Activated B cell treated with CpG ODN at 0.5 μM for 24 hours (primary cell): ENCODE data around the gene GIT1. TPM values are rescaled to one million over a fixed set of nuclear protein-coding genes. Genes with fewer than 3 reads are reported as not detected.

Experiments used
- ATAC-seq: fragments of 200-7000 bp; cut with Tn5 transposase; one replicate; pipeline ENCODE4 v1.10.0; 2021; ENCODE audit warnings: low read depth, mild to moderate bottlenecking, moderate library complexity
- CTCF ChIA-PET: fragments of 350-600 bp; sonication (Branson Sonifier 250); formaldehyde crosslinking; loops from one replicate; lab custom pipeline; 2021; ENCODE audit warnings: antibody characterized with exemption; lab: Charles Lee
- POLR2A ChIA-PET: fragments of 350-600 bp; sonication (Branson Sonifier 250); formaldehyde crosslinking; loops from one replicate; lab custom pipeline; 2021; ENCODE audit warnings: antibody characterized with exemption; lab: Charles Lee
- DNase-seq: peaks from one replicate; pipeline ENCODE4 v3.0.0; 2022
- H3K27ac Mint-ChIP-seq: one replicate; pipeline ENCODE4 v1.8.0; 2020; ENCODE audit warnings: mixed read lengths
- H3K27me3 Mint-ChIP-seq: one replicate; pipeline ENCODE4 v1.8.0; 2021; ENCODE audit warnings: mixed read lengths
- H3K36me3 Mint-ChIP-seq: one replicate; pipeline ENCODE4 v1.8.0; 2021; ENCODE audit warnings: low read depth, mixed read lengths
- H3K4me1 Mint-ChIP-seq: one replicate; pipeline ENCODE4 v1.8.0; 2021; ENCODE audit warnings: mixed read lengths
- H3K4me3 Mint-ChIP-seq: one replicate; pipeline ENCODE4 v1.8.0; 2020; ENCODE audit warnings: mild to moderate bottlenecking, mixed read lengths
- H3K9me3 Mint-ChIP-seq: one replicate; pipeline ENCODE4 v1.8.0; 2020; ENCODE audit warnings: mixed read lengths
- intact Hi-C: fragments of 100-400 bp; cut with micrococcal nuclease; formaldehyde crosslinking; loops from one replicate; pipeline ENCODE4 v1.15.1; 2024
- total RNA-seq: library from RNA; stranded (reverse); gene quantifications from 2 replicates; pipeline ENCODE4 v1.2.3, GENCODE V29; 2022
- TF ChIP-seq, protein P1 (sequence below): fragments of 200-600 bp; IDR thresholded peaks from one replicate; pipeline ENCODE4 v1.8.0; 2022; ENCODE audit warnings: antibody characterized with exemption, mild to moderate bottlenecking

GIT1 gene
- total RNA-seq, 1 donor from 2014 or later, result 45.3 TPM

DNA sequence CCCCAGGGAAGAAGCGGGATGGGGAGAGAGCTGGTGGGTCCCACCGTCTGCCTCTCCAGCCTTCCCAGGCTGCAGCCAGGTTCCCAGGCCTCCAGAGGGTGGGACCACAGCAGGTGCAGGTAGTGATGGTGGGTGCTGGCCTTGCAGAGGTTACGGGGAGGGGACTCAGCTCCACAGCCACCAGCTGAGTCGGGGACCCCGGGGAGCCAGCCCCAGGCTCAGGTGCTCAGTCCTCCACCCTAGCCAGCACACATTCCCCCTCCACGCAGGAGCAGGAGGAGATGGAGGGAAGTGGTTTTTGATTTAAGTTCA, 15.9 kb downstream of the GIT1 start:
- Mint-ChIP-seq H3K9me3 (no peaks in the 10 kb centered on the region), H3K36me3 (peaks cover 39% of the 10 kb centered on the region), H3K4me3 (no peak overlapping the region), H3K27me3 (no peaks in the 10 kb centered on the region), H3K4me1 (peaks cover 26% of the 10 kb centered on the region), H3K27ac (no peak overlapping the region)
- ATAC-seq (no peak), DNase-seq (peak; percentile 15)
- intact Hi-C loops, result no loop called here
- ChIA-PET POLR2A (interaction anchor here (0.6 to 1.5 kb wide), 3 partner anchors 42 to 295 kb away, joined by 3 to 5 read pairs (median 4); no protein-coding TSS in a partner anchor), CTCF (interaction anchor here (0.6 to 9.0 kb wide), 4 partner anchors 18 to 204 kb away, joined by 3 to 57 read pairs (median 14); no protein-coding TSS in a partner anchor)
- TF ChIP-seq, protein P1, sequence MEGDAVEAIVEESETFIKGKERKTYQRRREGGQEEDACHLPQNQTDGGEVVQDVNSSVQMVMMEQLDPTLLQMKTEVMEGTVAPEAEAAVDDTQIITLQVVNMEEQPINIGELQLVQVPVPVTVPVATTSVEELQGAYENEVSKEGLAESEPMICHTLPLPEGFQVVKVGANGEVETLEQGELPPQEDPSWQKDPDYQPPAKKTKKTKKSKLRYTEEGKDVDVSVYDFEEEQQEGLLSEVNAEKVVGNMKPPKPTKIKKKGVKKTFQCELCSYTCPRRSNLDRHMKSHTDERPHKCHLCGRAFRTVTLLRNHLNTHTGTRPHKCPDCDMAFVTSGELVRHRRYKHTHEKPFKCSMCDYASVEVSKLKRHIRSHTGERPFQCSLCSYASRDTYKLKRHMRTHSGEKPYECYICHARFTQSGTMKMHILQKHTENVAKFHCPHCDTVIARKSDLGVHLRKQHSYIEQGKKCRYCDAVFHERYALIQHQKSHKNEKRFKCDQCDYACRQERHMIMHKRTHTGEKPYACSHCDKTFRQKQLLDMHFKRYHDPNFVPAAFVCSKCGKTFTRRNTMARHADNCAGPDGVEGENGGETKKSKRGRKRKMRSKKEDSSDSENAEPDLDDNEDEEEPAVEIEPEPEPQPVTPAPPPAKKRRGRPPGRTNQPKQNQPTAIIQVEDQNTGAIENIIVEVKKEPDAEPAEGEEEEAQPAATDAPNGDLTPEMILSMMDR, result no peak

DNA sequence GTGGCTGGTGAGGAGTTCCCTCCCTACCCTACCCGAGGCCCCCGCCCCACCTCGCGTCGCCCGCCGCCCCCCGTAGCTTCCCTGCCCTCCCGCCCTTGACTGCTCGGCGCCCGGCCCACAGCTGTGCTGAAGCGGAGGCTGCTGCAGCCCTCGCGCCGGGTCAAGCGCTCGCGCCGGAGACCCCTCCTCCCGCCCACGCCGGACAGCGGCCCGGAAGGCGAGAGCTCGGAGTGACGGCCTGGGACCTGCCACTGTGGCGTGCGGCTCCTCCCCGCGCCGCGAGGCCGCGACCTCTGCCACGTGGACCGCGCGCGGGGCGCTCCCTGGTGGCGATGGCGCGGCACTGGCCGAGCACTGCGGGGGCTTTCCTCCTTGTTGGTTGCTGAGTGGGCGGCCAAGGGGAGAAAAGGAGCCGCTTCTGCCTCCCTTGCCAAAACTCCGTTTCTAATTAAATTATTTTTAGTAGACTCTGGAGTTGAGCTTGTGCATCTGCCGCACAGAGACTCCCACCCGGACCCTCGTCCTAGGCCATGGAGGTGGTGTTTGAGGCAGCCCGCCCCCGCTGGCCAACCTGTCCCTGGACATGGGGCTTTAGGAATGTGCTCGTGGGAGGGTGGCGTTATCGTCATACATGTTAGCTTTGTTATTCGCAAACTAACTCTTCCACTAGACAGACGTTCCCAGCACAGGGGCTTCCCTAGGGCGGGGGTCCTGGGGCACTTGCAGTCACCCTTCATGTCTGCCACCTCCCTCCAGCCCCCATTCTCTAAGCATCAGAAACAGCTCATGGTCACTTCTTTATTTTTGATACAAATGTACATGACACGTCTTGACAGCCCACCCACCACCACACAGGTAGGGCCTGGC, 16.5 kb downstream of the GIT1 start:
- H3K27ac Mint-ChIP-seq, result no peak overlapping the region
- intact Hi-C loops, result no loop called here
- peak overlapping the region; percentile 24 for H3K4me3 Mint-ChIP-seq
- peaks cover 26% of the 10 kb centered on the region for H3K4me1 Mint-ChIP-seq
- H3K36me3 Mint-ChIP-seq, result peaks cover 37% of the 10 kb centered on the region
- no peaks in the 10 kb centered on the region for H3K9me3 Mint-ChIP-seq
- ATAC-seq (peak; percentile 43), DNase-seq (peak; percentile 77)
- H3K27me3 Mint-ChIP-seq, result no peaks in the 10 kb centered on the region
- TF ChIP-seq, protein P1, result no peak
- POLR2A ChIA-PET, result interaction anchor here (0.5 to 1.5 kb wide), 7 partner anchors 42 to 296 kb away, joined by 3 to 6 read pairs (median 4); no protein-coding TSS in a partner anchor
- CTCF ChIA-PET, result interaction anchor here (0.6 to 9.0 kb wide), 10 partner anchors 13 to 424 kb away, joined by 3 to 57 read pairs (median 4); no protein-coding TSS in a partner anchor

- peaks cover 33% of the 10 kb centered on the region for H3K36me3 Mint-ChIP-seq
- no peaks in the 10 kb centered on the region for H3K27me3 Mint-ChIP-seq
- ATAC-seq (no peak), DNase-seq (peak; percentile 15)
- H3K9me3 Mint-ChIP-seq, result no peaks in the 10 kb centered on the region
- H3K27ac Mint-ChIP-seq, result no peak overlapping the region
- TF ChIP-seq, protein P1, result no peak
- intact Hi-C loops, result no loop called here
- peaks cover 26% of the 10 kb centered on the region for H3K4me1 Mint-ChIP-seq
- POLR2A ChIA-PET, result interaction anchor here (0.5 to 1.5 kb wide), 5 partner anchors 43 to 235 kb away, joined by 4 to 6 read pairs (median 4); no protein-coding TSS in a partner anchor
- H3K4me3 Mint-ChIP-seq, result peak overlapping the region; percentile 24
- CTCF ChIA-PET, result interaction anchor here (0.7 to 3.1 kb wide), 8 partner anchors 12 to 423 kb away, joined by 3 to 17 read pairs (median 4); no protein-coding TSS in a partner anchor
Observed at GRCh38 chr17:29571883-29572681, 17.4 kb downstream of the GIT1 start.

GRCh38 chr17:29571486-29571882, 18.0 kb downstream of the GIT1 start:
- intact Hi-C loops, result no loop called here
- Mint-ChIP-seq H3K27me3 (no peaks in the 10 kb centered on the region), H3K4me1 (peaks cover 26% of the 10 kb centered on the region), H3K27ac (no peak overlapping the region), H3K4me3 (no peak overlapping the region), H3K9me3 (no peaks in the 10 kb centered on the region), H3K36me3 (peaks cover 30% of the 10 kb centered on the region)
- DNase-seq, result peak; percentile 10
- TF ChIP-seq, protein P1, result no peak
- no peak for ATAC-seq
- CTCF ChIA-PET, result interaction anchor here (1.0 to 2.7 kb wide), 3 partner anchors 20 to 352 kb away, joined by 3 to 11 read pairs (median 3); no protein-coding TSS in a partner anchor
- POLR2A ChIA-PET, result no interaction called here
